Activated T-cell treated with anti-CD3 and anti-CD28 coated beads, Interleukin-2, amount 50 U/mL, for 24 hours (primary cell): ENCODE results near the gene CARD10.
"Not testable (repeated sequence)": the region's sequence is repeated elsewhere in the genome, so short reads cannot be mapped to it uniquely, and the experiment has no call there.

Source experiments
- DNase-seq: peaks from one replicate; pipeline ENCODE4 v3.0.0-alpha.2; 2020
- H3K27ac Mint-ChIP-seq: 2 replicates; pipeline ENCODE4 v1.8.0; 2020; ENCODE audit warnings: mild to moderate bottlenecking, mixed read lengths
- H3K27me3 Mint-ChIP-seq: 2 replicates; pipeline ENCODE4 v1.8.0; 2020; ENCODE audit warnings: mixed read lengths
- H3K36me3 Mint-ChIP-seq: 2 replicates; pipeline ENCODE4 v1.8.0; 2020; ENCODE audit warnings: low read depth, mixed read lengths
- H3K4me1 Mint-ChIP-seq: 2 replicates; pipeline ENCODE4 v1.8.0; 2020; ENCODE audit warnings: low read depth, mixed read lengths
- H3K4me3 Mint-ChIP-seq: 2 replicates; pipeline ENCODE4 v1.8.0; 2020; ENCODE audit warnings: mild to moderate bottlenecking, moderate library complexity, mixed read lengths
- H3K9me3 Mint-ChIP-seq: 2 replicates; pipeline ENCODE4 v1.8.0; 2020; ENCODE audit warnings: mixed read lengths

CARD10 gene

DNA sequence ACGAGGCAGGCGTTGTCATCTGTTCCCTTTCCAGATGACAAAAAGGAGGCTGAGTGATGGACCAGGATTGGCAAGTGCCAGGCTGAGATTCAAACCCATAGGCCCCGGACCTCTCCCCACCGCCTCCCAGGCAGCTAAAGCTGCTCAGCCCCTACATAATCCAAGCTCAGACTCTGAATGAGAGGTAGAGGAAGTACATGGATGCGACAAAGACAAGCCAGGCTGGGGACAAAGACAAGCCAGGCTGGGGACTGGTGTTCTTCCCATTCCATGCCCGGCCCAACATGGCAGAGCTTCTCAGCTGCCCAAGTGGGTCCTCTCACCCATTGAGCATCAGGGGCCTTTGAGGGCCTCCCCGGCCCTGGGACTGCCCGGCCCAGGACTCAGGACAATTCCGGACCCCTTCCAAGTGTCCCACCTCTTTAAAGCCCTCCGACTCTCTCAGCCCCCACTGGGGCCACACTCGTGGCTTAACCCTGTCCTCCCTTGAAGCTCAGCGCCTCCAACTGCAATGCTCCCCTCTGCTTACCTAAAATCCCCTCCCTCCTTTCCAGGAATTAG, 37.8 kb downstream of the CARD10 start:
- no peak for DNase-seq
- H3K4me1 Mint-ChIP-seq: peaks cover 31% of the 10 kb centered on the region
- peaks cover 91% of the 10 kb centered on the region for H3K36me3 Mint-ChIP-seq
- H3K27ac Mint-ChIP-seq: peak overlapping the region; percentile 98
- no peaks in the 10 kb centered on the region for H3K9me3 Mint-ChIP-seq
- no peaks in the 10 kb centered on the region for H3K27me3 Mint-ChIP-seq
- H3K4me3 Mint-ChIP-seq: peak overlapping the region; percentile 98

DNA sequence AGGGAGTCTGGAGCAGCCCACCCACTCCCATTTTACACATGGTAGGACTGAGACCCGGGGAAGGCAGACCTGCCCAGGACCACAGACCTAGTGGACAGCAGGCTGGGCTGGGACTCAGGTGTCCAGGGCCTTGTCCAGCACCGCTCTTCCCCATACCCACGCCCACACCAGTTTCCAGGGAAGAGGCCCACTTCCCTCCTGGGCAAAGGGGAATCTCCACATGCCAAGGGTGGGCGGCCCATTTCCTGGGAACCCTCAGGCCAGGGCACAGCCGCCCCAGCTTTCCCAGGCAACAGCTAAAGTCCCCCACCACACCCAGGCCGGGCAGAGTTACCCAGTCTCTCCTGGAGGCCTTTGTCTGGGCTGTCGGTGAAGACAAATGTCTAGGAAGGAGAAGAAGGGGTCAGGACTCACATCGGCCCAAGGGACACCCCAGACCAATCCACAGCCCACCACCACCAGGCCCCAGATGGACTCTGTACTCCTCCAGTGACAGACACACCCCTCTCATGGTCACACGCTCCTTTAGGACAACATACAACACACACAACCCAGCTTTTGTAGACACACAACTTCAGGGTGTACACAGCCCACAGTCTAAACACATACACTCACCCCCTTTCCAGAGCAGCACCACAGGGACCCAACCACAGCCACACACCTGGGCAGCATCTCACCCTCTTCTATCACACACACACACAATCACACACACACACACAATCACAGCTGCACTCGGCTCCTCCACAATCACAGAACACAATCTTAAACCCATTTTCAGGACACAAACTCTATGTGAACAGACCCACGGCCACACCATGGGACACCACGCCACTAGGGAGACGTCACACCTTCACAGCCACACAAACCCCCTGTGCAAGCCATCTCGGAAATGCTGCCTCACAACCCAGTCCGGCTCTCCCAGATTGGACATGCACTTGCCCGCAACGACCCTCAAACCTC, 38.5 kb downstream of the CARD10 start:
- H3K4me1 Mint-ChIP-seq: peaks cover 30% of the 10 kb centered on the region
- no peaks in the 10 kb centered on the region for H3K9me3 Mint-ChIP-seq
- peak overlapping the region; percentile 98 for H3K27ac Mint-ChIP-seq
- no peaks in the 10 kb centered on the region for H3K27me3 Mint-ChIP-seq
- DNase-seq: no peak
- H3K36me3 Mint-ChIP-seq: peaks cover 96% of the 10 kb centered on the region
- no peak overlapping the region for H3K4me3 Mint-ChIP-seq

DNA sequence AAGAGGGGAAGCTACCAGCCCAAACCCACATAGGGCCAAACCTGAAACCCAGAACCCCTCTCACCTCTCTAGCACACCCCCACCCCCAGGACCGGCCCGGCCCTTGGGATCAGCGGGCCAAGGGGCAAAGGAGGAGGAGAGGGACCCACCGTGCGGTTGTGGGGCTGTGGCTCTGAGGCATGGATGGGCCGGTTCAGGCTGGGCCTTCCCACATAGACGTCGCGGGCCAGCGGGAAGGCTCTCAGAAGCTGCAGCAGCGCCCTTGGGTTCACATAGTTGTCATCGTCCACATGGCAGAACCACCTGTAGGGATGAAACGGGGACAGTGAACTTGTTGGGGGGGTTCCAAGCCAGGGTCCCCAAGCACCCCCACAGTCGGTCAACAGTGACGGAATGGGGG, 40.0 kb downstream of the CARD10 start:
- H3K4me3 Mint-ChIP-seq: no peak overlapping the region
- peaks cover 95% of the 10 kb centered on the region for H3K36me3 Mint-ChIP-seq
- no peaks in the 10 kb centered on the region for H3K27me3 Mint-ChIP-seq
- DNase-seq: no peak
- peaks cover 30% of the 10 kb centered on the region for H3K4me1 Mint-ChIP-seq
- H3K27ac Mint-ChIP-seq: peak overlapping the region; percentile 67
- H3K9me3 Mint-ChIP-seq: no peaks in the 10 kb centered on the region

DNA sequence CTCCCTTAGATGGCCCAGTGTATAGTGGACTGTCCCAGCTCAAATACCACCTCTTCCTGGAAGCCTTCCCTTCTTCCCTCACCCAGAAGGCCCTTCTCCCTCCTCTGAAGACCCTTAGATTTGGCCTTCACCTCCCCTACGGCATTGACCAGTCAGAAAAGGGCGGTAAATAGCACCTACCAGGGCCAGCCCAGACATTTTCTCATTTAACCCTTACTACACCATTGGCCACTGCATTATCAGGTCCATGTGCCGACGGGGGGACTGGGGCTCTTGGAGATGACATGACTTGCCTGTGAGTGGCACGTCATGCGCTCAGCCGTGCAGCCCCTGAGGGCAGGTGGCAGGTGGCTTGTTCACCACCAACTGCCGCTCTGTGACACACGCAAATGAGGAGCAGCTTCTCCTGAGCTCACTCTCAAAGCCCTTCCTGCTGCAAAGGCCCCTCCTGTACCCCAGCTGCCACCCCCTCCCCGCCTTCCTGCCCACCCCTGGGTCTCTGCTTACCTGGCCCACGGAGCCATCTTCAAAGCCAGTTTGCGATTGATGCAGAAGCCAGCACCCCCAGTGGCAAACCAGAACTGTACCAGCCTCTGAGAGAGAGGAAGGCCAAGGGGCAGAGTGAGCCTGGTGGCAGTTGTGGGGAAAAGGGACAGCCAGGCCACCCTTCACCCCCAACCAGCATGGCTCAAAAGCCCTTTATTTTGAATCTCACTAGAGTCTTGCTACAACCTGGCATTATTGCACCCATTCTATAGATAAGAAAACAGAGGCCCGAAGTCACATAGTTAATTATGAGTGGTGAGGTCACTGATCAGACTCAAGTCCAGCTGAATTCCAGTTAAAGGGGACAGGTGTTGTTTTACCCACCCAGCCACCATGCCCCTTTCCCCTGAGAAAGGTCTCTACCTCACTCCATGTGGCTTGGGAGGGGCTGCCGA, 42.6 kb downstream of the CARD10 start:
- no peaks in the 10 kb centered on the region for H3K9me3 Mint-ChIP-seq
- H3K4me1 Mint-ChIP-seq: peaks cover 10% of the 10 kb centered on the region
- no peak for DNase-seq
- no peak overlapping the region for H3K4me3 Mint-ChIP-seq
- H3K36me3 Mint-ChIP-seq: peaks cover 98% of the 10 kb centered on the region
- H3K27ac Mint-ChIP-seq: peak overlapping the region; percentile 69
- no peaks in the 10 kb centered on the region for H3K27me3 Mint-ChIP-seq

DNA sequence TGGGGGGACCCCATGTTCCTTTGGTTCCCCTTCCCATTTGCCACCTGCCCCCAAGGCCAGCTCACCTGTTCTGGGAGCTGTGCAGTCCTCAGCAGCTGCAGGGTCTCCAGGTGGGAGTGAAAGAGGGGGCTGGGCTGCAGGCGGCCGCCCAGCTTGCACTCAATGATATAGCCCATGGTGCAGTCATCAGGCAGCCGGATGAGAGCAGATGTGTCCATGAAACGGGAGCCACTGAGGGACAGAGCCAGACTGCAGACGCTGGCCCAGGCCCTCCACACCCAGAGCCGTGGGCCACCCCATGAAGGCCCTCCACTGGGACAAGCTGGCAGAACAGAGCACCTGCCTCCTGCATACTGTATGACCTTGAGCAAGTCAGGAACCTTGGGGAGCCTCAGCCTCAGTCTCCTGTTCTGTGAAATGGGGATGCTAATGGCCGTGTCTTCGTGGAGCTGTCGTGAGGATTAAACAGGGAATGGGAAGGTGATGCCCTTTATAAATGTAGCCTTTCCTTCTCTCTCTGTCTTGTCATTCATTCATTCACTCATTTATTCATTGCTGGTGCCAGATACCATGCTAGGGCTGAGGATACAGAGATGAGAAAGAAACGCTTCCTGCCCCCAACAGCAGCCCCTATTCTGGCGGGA, 44.6 kb downstream of the CARD10 start:
- Mint-ChIP-seq H3K27me3 (no peaks in the 10 kb centered on the region), H3K27ac (peak overlapping the region; percentile 68), H3K36me3 (peaks cover 97% of the 10 kb centered on the region), H3K4me3 (no peak overlapping the region), H3K9me3 (no peaks in the 10 kb centered on the region), H3K4me1 (no peaks in the 10 kb centered on the region)
- no peak for DNase-seq

DNA sequence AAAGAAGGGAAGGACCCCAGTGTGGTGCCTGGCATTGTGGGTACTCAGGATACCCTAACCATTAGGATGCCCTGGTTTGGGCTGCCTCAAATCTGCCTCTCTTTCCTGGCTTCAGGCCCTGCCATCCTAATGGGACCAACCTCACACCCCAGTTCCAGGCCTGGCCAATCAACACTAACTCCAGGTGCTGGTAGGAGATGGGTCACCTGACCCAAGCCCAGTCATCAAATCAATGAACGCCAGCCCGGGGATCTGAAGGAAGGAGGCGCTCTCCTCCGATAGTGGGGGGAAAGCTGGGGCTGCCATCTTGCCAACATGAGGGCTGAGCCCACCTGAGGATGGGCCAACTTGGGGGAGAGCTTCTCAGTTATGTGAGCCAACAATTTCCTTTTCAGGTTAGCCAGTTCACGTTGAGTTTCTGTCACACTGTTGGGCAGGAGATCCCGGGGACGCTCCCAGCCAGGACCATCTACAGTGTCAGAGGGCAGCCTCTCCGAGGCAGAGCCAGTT, 45.7 kb downstream of the CARD10 start:
- no peak overlapping the region for H3K4me3 Mint-ChIP-seq
- peaks cover 95% of the 10 kb centered on the region for H3K36me3 Mint-ChIP-seq
- no peak overlapping the region for H3K27ac Mint-ChIP-seq
- H3K4me1 Mint-ChIP-seq: no peaks in the 10 kb centered on the region
- H3K9me3 Mint-ChIP-seq: no peaks in the 10 kb centered on the region
- DNase-seq: no peak
- H3K27me3 Mint-ChIP-seq: no peaks in the 10 kb centered on the region

DNA sequence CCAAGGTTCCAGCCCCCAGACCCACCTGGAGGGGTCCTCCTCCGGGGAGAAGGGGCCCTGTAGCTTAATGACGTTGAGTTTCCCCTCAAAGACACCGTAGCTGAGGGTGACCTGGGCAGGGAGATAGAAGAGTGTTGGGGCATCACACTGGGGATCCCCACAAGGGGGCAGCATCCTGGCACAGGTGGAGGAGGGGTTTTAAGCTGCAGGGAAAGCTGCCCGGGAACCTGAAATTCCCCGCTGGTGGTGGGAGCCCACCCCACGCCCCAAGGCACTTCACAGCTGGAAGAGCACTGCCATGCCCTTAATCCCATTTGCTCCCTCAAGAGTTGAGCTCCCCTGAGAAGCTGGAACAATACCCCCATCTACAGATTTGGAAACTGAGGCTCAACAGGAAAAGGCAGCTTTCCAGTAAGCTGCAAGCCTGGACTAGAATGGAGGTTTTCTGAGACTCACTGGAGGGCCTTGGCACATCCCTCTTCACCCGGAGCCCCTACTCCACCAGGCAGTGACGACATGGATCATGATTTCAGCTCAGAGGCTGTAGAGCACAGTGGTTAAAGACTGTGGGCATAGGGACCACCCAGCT, 46.7 kb downstream of the CARD10 start:
- Mint-ChIP-seq H3K9me3 (no peaks in the 10 kb centered on the region), H3K27ac (peak overlapping the region; percentile 76), H3K4me3 (no peak overlapping the region), H3K27me3 (no peaks in the 10 kb centered on the region), H3K4me1 (no peaks in the 10 kb centered on the region), H3K36me3 (peaks cover 94% of the 10 kb centered on the region)
- no peak for DNase-seq

DNA sequence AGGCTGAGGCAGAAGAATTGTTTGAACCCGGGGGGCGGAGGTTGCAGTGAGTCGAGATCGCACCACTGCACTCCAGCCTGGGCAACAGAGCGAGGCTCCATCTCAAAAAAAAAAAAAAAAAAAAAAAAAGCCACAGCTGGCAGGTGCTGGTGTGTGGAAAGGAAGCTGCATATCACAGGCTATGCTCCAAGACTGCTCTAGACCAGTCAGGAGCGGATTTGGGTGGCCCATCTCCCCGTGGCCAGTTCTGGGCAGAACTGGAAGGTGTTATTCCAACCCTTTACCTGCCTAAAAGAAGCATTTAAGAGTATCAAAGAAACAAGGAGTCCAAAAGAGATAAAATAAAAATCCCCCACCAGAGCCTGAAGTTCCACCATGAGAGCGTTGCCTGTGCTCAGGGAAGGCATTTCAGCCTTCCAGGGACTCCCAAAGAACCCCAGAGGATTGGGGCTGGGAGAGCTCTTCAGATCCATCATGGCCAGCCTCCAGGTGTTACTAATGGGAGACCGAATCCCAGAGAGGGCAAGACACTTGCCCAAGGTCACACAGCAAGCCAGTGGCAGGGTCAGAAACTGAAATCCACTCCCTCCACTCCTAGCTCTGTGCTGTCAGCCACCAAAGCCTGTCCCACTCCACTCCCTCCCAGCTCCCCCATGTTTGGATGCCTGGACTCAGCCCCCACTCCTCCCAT, 47.3 kb downstream of the CARD10 start:
- Mint-ChIP-seq H3K27me3 (no peaks in the 10 kb centered on the region), H3K4me3 (no peak overlapping the region), H3K27ac (peak overlapping the region; percentile 76), H3K9me3 (no peaks in the 10 kb centered on the region), H3K36me3 (peaks cover 93% of the 10 kb centered on the region), H3K4me1 (no peaks in the 10 kb centered on the region)
- DNase-seq: no peak

DNA sequence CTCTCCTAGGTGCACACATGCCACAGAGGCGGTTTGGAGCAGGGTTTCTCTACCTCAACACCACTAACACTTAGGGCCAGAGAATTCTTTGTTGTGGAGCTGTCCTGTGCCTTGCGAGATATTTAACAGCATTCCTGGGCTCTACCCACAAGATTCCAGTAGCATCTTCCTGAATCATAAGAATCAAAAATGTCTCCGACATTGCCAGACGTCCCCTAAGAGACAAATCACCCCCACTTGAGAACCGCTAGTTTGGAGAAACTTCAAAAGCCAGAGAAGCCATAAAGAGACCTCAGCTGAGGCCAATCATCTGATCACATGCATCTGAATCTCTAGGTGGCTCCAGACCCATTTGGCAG, 49.1 kb downstream of the CARD10 start:
- no peaks in the 10 kb centered on the region for H3K27me3 Mint-ChIP-seq
- no peak overlapping the region for H3K4me3 Mint-ChIP-seq
- H3K9me3 Mint-ChIP-seq: no peaks in the 10 kb centered on the region
- peaks cover 3% of the 10 kb centered on the region for H3K4me1 Mint-ChIP-seq
- no peak for DNase-seq
- H3K36me3 Mint-ChIP-seq: peaks cover 94% of the 10 kb centered on the region
- H3K27ac Mint-ChIP-seq: peak overlapping the region; percentile 65

DNA sequence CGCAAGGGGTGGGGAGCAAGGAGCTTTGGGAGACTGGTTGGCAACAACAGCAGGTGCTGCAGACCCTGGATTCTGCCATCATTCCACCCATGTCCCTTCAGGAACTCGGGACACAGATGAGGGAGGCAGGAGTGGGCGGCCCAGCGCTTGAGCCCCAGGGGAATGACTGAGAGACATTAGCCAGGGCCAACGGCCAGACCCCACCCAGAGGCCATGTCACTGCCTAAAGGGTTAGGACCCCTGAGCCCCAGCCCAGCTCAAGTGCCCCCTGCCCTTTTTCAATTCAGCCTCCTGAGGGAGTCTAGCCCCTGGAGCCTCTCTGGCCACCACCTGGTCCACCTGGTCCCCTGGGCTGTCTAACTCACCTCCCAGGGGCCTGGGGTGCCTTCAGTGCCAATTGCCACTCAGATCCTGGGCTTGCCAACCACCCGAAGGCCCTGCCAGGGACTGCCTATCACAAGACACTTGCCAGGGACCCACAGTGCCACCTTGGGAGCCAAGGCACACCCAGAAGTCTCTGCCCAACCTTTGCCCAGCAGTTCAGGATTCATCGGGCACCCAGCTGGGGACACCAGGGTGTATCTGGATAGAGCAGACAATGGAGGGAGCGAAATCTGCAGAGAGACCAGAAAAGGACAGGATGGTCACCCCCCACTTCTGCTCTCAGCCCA, 49.7 kb downstream of the CARD10 start:
- Mint-ChIP-seq H3K9me3 (no peaks in the 10 kb centered on the region), H3K27ac (peak overlapping the region; percentile 32), H3K27me3 (no peaks in the 10 kb centered on the region), H3K4me3 (no peak overlapping the region), H3K36me3 (peaks cover 91% of the 10 kb centered on the region), H3K4me1 (peaks cover 5% of the 10 kb centered on the region)
- no peak for DNase-seq

DNA sequence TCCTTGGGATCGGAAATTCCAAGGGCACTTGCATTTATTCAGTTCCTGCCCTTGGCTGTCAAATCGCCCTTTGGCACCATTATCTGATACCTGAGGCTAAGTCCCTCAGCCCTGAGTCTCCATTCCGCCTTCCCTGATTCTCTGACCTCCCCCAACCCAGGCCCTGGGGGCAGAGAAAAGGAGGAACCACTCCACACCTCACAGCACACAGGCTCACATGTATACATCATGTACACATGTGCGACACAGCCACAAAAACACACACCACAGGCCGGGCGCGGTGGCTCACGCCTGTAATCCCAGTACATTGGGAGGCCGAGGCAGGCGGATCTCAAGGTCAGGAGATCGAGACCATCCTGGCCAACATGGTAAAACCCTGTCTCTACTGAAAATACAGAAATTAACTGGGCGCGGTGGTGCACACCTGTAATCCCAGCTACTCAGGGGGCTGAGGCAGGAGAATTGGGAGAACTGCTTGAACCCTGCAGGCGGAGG, 51.0 kb downstream of the CARD10 start:
- H3K9me3 Mint-ChIP-seq, DNase-seq, H3K4me1 Mint-ChIP-seq, H3K27me3 Mint-ChIP-seq, H3K4me3 Mint-ChIP-seq: not testable (repeated sequence)
- Mint-ChIP-seq H3K36me3 (peaks cover 82% of the 10 kb centered on the region), H3K27ac (peak overlapping the region; percentile 66)

DNA sequence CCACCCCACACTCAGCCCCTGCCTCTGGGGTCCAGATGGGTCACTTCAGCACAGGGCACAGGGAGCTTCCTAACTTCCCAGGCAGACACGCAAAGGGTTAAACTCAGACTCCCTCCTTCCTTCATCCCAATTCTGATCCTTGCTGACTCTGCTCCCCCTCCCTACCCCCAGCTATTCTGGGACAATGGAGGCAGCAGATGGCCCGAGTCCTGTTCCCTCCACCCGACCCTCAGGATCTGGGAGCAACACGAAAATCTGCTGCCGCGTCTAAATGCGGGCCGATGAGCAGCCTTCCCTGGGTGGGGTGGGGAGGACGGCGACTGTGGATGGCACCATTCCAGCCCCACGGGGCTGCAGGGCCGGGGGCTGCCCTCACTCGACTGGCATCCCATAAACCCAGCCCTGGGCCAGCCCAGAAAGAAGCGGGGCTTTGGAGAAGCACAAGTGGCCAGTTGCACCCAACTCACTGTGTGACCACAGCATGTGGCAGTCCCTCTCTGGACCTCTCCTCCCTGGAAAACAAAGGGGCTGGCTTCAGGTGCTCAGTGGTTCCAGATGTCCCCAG, 51.7 kb downstream of the CARD10 start:
- no peaks in the 10 kb centered on the region for H3K9me3 Mint-ChIP-seq
- no peaks in the 10 kb centered on the region for H3K27me3 Mint-ChIP-seq
- H3K4me3 Mint-ChIP-seq: no peak overlapping the region
- peaks cover 82% of the 10 kb centered on the region for H3K36me3 Mint-ChIP-seq
- peaks cover 9% of the 10 kb centered on the region for H3K4me1 Mint-ChIP-seq
- no peak for DNase-seq
- H3K27ac Mint-ChIP-seq: peak overlapping the region; percentile 66
